Measurements from ENCODE around the gene FARS2. TPM values are rescaled to one million over a fixed set of nuclear protein-coding genes. Genes with fewer than 3 reads are reported as not detected.

The FARS2 gene
- total RNA-seq, 2 experiments from 2014 or later, result 15.7 to 18.5 TPM

GRCh38 chr6:5266423-5266822 lies 5.1 kb downstream of the FARS2 start:
- Mint-ChIP-seq H3K4me1 (ENCODE audit: low read depth) (peaks cover 36% of the 10 kb centered on the region), H3K9me3 (peaks cover 2% of the 10 kb centered on the region), H3K27ac (no peak overlapping the region), H3K27me3 (no peaks in the 10 kb centered on the region), H3K36me3 (ENCODE audit: low read depth) (peaks cover 19% of the 10 kb centered on the region), H3K4me3 (no peak overlapping the region)
- intact Hi-C loops (cut with micrococcal nuclease), result no loop called here
- ChIA-PET CTCF (interaction anchor here (0.8 to 2.6 kb wide), 5 partner anchors 14 to 123 kb away, joined by 3 to 11 read pairs (median 3); no protein-coding TSS in a partner anchor), POLR2A (no interaction called here)
- ATAC-seq (no peak), DNase-seq (no peak)
- TF ChIP-seq CTCF (IDR thresholded peaks at IDR 0.05), result no peak

GRCh38 chr6:5270093-5270680 lies 8.9 kb downstream of the FARS2 start:
- intact Hi-C loops (cut with micrococcal nuclease), result no loop called here

GRCh38 chr6:5271926-5272325 lies 10.6 kb downstream of the FARS2 start:
- H3K9me3 Mint-ChIP-seq, result peaks cover 2% of the 10 kb centered on the region
- POLR2A ChIA-PET, result interaction anchor here (0.6 to 1.5 kb wide), 2 partner anchors 9 to 78 kb away, joined by 3 to 4 read pairs; no protein-coding TSS in a partner anchor
- no peak overlapping the region for H3K4me3 Mint-ChIP-seq
- H3K27me3 Mint-ChIP-seq, result no peaks in the 10 kb centered on the region
- TF ChIP-seq CTCF (IDR thresholded peaks at IDR 0.05), result no peak
- CTCF ChIA-PET, result no interaction called here
- H3K27ac Mint-ChIP-seq, result no peak overlapping the region
- ATAC-seq (no peak), DNase-seq (no peak)
- peaks cover 26% of the 10 kb centered on the region for H3K36me3 Mint-ChIP-seq (ENCODE audit: low read depth)
- intact Hi-C loops (cut with micrococcal nuclease), result no loop called here
- H3K4me1 Mint-ChIP-seq (ENCODE audit: low read depth), result peaks cover 41% of the 10 kb centered on the region

More at GRCh38 chr6:5270093-5270680, 8.9 kb downstream of the FARS2 start:
- H3K36me3 Mint-ChIP-seq (ENCODE audit: low read depth), result peaks cover 32% of the 10 kb centered on the region
- POLR2A ChIA-PET, result interaction anchor here (1.1 to 1.5 kb wide), 2 partner anchors 9 to 32 kb away, joined by 4 to 6 read pairs; partner anchors contain the start of gene FARS2
- CTCF ChIA-PET, result interaction anchor here (0.9 to 1.0 kb wide), 2 partner anchors 33 to 44 kb away, joined by 3 read pairs; no protein-coding TSS in a partner anchor
- TF ChIP-seq CTCF (IDR thresholded peaks at IDR 0.05), result no peak
- H3K4me1 Mint-ChIP-seq (ENCODE audit: low read depth), result peaks cover 44% of the 10 kb centered on the region
- H3K4me3 Mint-ChIP-seq, result no peak overlapping the region
- no peaks in the 10 kb centered on the region for H3K27me3 Mint-ChIP-seq
- ATAC-seq, result no peak
- no peak for DNase-seq
- peak overlapping the region; percentile 49 for H3K27ac Mint-ChIP-seq
- peaks cover 2% of the 10 kb centered on the region for H3K9me3 Mint-ChIP-seq

GRCh38 chr6:5274231-5274630 lies 12.9 kb downstream of the FARS2 start:
- Mint-ChIP-seq H3K27me3 (no peaks in the 10 kb centered on the region), H3K9me3 (no peaks in the 10 kb centered on the region), H3K4me1 (ENCODE audit: low read depth) (peaks cover 47% of the 10 kb centered on the region), H3K27ac (no peak overlapping the region), H3K36me3 (ENCODE audit: low read depth) (peaks cover 21% of the 10 kb centered on the region), H3K4me3 (no peak overlapping the region)
- POLR2A ChIA-PET, result interaction anchor here (7.8 kb wide), 1 partner anchor 13 kb away, joined by 41 read pairs; the partner anchor contains the start of genes FARS2 and LYRM4
- CTCF ChIA-PET, result interaction anchor here (1.1 to 1.2 kb wide), 3 partner anchors 9 to 128 kb away, joined by 3 read pairs; no protein-coding TSS in a partner anchor
- no peak for TF ChIP-seq CTCF (IDR thresholded peaks at IDR 0.05)
- intact Hi-C loops (cut with micrococcal nuclease), result no loop called here
- ATAC-seq (no peak), DNase-seq (no peak)

GRCh38 chr6:5275497-5275896 lies 14.2 kb downstream of the FARS2 start:
- intact Hi-C loops (cut with micrococcal nuclease), result no loop called here
- no peak overlapping the region for H3K4me3 Mint-ChIP-seq
- H3K36me3 Mint-ChIP-seq (ENCODE audit: low read depth), result peaks cover 19% of the 10 kb centered on the region
- DNase-seq (no peak), ATAC-seq (no peak)
- TF ChIP-seq CTCF (IDR thresholded peaks at IDR 0.05), result no peak
- H3K9me3 Mint-ChIP-seq, result no peaks in the 10 kb centered on the region
- no peaks in the 10 kb centered on the region for H3K27me3 Mint-ChIP-seq
- no peak overlapping the region for H3K27ac Mint-ChIP-seq
- CTCF ChIA-PET, result interaction anchor here (1.1 to 2.3 kb wide), 2 partner anchors 12 to 132 kb away, joined by 3 to 6 read pairs; no protein-coding TSS in a partner anchor
- POLR2A ChIA-PET, result interaction anchor here (7.8 kb wide), 1 partner anchor 15 kb away, joined by 41 read pairs; the partner anchor contains the start of genes FARS2 and LYRM4
- peaks cover 52% of the 10 kb centered on the region for H3K4me1 Mint-ChIP-seq (ENCODE audit: low read depth)

Measured in activated CD8-positive, alpha-beta T cell treated with anti-CD3 and anti-CD28 coated beads for 36 hours (primary cell).